SK-N-SH (cell line): ENCODE data around the gene SDF4. TPM values are rescaled to one million over a fixed set of nuclear protein-coding genes. Genes with fewer than 3 reads are reported as not detected.

ENCODE experiments used
- CTCF ChIA-PET: fragments of 300-600, 350-600 bp; formaldehyde crosslinking; extraction: SDS; loops from one replicate; lab custom pipeline; 2021; lab: Yijun Ruan, JAX
- POLR2A ChIA-PET: fragments of 350-600 bp; sonication (Branson Sonifier 250); formaldehyde crosslinking; extraction: SDS; loops from one replicate; lab custom pipeline; 2020; ENCODE audit warnings: antibody characterized with exemption, inconsistent platforms; lab: Yijun Ruan, JAX
- DNase-seq: peaks from one replicate; pipeline ENCODE4 v3.0.0; 2012
- H2AFZ ChIP-seq: fragments of 200-600 bp; sonication (generic); 2 replicates; pipeline ENCODE4 v1.8.1; 2016; ENCODE audit warnings: antibody characterized with exemption, mild to moderate bottlenecking, low read depth
- H3F3A ChIP-seq: fragments of 200-600 bp; sonication (generic); replicated peaks from 2 replicates; pipeline ENCODE3; 2016; ENCODE audit warnings: antibody characterized with exemption, mild to moderate bottlenecking; ENCODE audit not compliant: insufficient read depth
- H3K27ac ChIP-seq, 2 experiments: fragments of 200-500 bp in 1 of 2; fragments of 200-600 bp in 1 of 2; sonication (Bioruptor generic) in 1 of 2; sonication (generic), shearing (Covaris generic) in 1 of 2; 2 replicates each; pipeline versions ENCODE4 v1.5.1 to v1.6.1; 2014 to 2016; ENCODE audit warnings: low read depth in 2 of 2, inconsistent platforms in 1 of 2, low read length in 1 of 2, mild to moderate bottlenecking in 1 of 2, mixed read lengths in 1 of 2
- H3K27me3 ChIP-seq: fragments of 200-600 bp; sonication (generic), shearing (Covaris generic); 2 replicates; pipeline ENCODE4 v1.6.1; 2016; ENCODE audit warnings: mixed run types; ENCODE audit not compliant: insufficient read depth
- H3K36me3 ChIP-seq, 2 experiments: fragments of 200-500 bp in 1 of 2; fragments of 200-600 bp in 1 of 2; sonication (Bioruptor generic) in 1 of 2; sonication (generic) in 1 of 2; replicated peaks in 1 of 2; 2 replicates each; pipeline versions ENCODE3 to v1.5.1; 2014 to 2016; ENCODE audit warnings: low read length in 1 of 2, mild to moderate bottlenecking in 1 of 2; ENCODE audit not compliant: insufficient read depth in 2 of 2, control insufficient read depth in 1 of 2
- H3K4me1 ChIP-seq, 2 experiments: fragments of 200-500 bp in 1 of 2; fragments of 200-600 bp in 1 of 2; sonication (Bioruptor generic) in 1 of 2; sonication (generic), shearing (Covaris generic) in 1 of 2; 2 replicates each; pipeline versions ENCODE4 v1.5.1 to v1.6.1; 2014 to 2016; ENCODE audit warnings: low read depth in 1 of 2, low read length in 1 of 2, mixed run types in 1 of 2; ENCODE audit not compliant: insufficient read depth in 2 of 2, control insufficient read depth in 1 of 2
- H3K4me2 ChIP-seq: fragments of 200-600 bp; sonication (generic), shearing (Covaris generic); 2 replicates; pipeline ENCODE4 v1.6.1; 2017; ENCODE audit warnings: mixed run types
- H3K4me3 ChIP-seq, 2 experiments: fragments of 200-500 bp in 1 of 2; fragments of 200-600 bp in 1 of 2; sonication (Bioruptor generic) in 1 of 2; sonication (generic), shearing (Covaris generic) in 1 of 2; 2 replicates each; pipeline versions ENCODE4 v1.5.1 to v1.8.1; 2014 to 2016; ENCODE audit warnings: low read depth in 2 of 2, inconsistent platforms in 1 of 2, low read length in 1 of 2, mild to moderate bottlenecking in 1 of 2, mixed read lengths in 1 of 2, moderate library complexity in 1 of 2
- H3K79me2 ChIP-seq: fragments of 200-600 bp; sonication (generic); 2 replicates; pipeline ENCODE4 v1.8.1; 2017; ENCODE audit warnings: mild to moderate bottlenecking; ENCODE audit not compliant: insufficient read depth
- H3K9ac ChIP-seq: fragments of 200-600 bp; sonication (generic); 2 replicates; pipeline ENCODE4 v1.6.1; 2017; ENCODE audit warnings: mixed run types
- H3K9me2 ChIP-seq: fragments of 200-600 bp; sonication (generic); 2 replicates; pipeline ENCODE4 v1.6.1; 2017; ENCODE audit warnings: mixed run types
- H3K9me3 ChIP-seq: fragments of 200-600 bp; sonication (generic); 2 replicates; pipeline ENCODE4 v1.6.1; 2017; ENCODE audit warnings: mixed run types, mild to moderate bottlenecking, moderate library complexity
- H4K20me1 ChIP-seq: fragments of 200-600 bp; sonication (generic); 2 replicates; pipeline ENCODE4 v1.6.1; 2017; ENCODE audit warnings: mild to moderate bottlenecking, mixed run types; ENCODE audit not compliant: insufficient read depth
- EZH2phosphoT487 ChIP-seq: fragments of 200-600 bp; sonication (generic); IDR thresholded peaks from 2 replicates; pipeline ENCODE4 v1.6.1; 2017; ENCODE audit warnings: low read depth, mixed run types, mild to moderate bottlenecking, antibody characterized with exemption, moderate library complexity, borderline replicate concordance
- MEF2A ChIP-seq: IDR thresholded peaks from 2 replicates; pipeline ENCODE4 v1.4.0; 2012; ENCODE audit warnings: low read depth, borderline replicate concordance
- MXI1 ChIP-seq: IDR thresholded peaks from 2 replicates; pipeline ENCODE4 v1.6.1; 2012; ENCODE audit warnings: mild to moderate bottlenecking, low read depth, low read length, improper control_type of control experiment
- TCF12 ChIP-seq: IDR thresholded peaks from 2 replicates; pipeline ENCODE4 v1.4.0; 2012
- USF2 ChIP-seq: fragments of 150-350 bp; IDR thresholded peaks from 2 replicates; pipeline ENCODE4 v1.6.1; 2017; ENCODE audit warnings: antibody characterized with exemption, low read length, low read depth, borderline replicate concordance
- WGBS: methylation state at CpG from one replicate; pipeline ENCODE4 v1.1.6; 2017; ENCODE audit warnings: low lambda C conversion rate; 5-methylcytosine and 5-hydroxymethylcytosine counted together
- polyA plus RNA-seq, 3 experiments: library from polyadenylated mRNA; depleted of rRNA; stranded (reverse); fragments of >200 nt; gene quantifications; 2 replicates each; pipeline ENCODE4 v1.2.3, GENCODE V29; 2012
- TF ChIP-seq, protein P1 (sequence below): IDR thresholded peaks from 2 replicates; pipeline ENCODE4 v1.4.0; 2012; ENCODE audit warnings: low read depth, borderline replicate concordance
- TF ChIP-seq, protein P2 (sequence below): fragments of 200-600 bp; sonication (generic); IDR thresholded peaks from 2 replicates; pipeline ENCODE4 v1.6.1; 2017; ENCODE audit warnings: antibody characterized with exemption, mild to moderate bottlenecking, moderate library complexity
- TF ChIP-seq, protein P3 (sequence below): fragments of 150-350 bp; IDR thresholded peaks from 2 replicates; pipeline ENCODE4 v1.6.1; 2016; ENCODE audit warnings: mild to moderate bottlenecking, low read depth, low read length

SDF4 gene
- polyA plus RNA-seq, 1 of the 3 experiments (the other 2 are of a cell fraction) = 265 TPM

DNA sequence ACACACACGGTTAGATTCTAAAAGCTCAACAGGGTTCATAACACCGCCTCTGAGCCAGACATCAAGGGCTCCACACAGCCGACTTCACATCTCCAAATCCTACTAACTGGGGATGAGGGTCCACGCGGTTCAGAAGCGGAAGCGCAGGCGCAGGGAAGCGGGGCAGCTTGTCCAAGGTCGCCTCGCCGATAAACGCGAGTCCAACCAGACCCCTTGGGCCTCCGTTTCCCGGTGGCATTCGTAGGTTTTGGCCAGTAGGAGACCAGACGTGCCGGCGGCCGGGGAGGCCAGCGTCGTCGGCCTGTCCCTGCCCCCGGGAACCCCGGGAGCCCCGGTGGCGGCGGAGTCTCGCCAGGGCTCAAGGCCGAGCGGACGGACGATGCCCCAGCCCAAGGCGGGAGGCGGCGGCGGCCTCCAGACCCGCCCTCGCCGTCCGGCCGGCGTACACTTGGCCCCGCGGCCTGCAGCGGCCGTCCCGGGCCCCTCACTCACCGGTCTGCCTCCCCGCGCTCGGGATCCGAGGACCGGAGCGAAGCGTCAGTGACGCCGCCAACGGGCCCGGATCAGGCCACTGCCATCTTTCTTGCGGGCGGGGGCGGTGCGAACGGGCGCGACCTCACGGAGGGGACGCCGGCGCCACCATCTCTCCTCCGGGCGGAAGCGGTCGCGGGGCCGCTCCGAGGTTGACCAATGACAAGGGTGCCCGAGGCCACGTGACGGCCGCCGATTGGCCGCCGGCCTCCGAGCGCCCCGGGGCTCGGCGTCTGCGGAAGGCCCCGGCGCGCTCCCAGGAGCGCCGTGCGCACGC is at the start of gene SDF4 (continued):
- TF ChIP-seq EZH2phosphoT487 (no peak), MEF2A (no peak), MXI1 (peak; percentile 24; the same call in 1 of the 2 replicates), TCF12 (no peak), USF2 (peak; percentile 90)
- TF ChIP-seq, protein P1, sequence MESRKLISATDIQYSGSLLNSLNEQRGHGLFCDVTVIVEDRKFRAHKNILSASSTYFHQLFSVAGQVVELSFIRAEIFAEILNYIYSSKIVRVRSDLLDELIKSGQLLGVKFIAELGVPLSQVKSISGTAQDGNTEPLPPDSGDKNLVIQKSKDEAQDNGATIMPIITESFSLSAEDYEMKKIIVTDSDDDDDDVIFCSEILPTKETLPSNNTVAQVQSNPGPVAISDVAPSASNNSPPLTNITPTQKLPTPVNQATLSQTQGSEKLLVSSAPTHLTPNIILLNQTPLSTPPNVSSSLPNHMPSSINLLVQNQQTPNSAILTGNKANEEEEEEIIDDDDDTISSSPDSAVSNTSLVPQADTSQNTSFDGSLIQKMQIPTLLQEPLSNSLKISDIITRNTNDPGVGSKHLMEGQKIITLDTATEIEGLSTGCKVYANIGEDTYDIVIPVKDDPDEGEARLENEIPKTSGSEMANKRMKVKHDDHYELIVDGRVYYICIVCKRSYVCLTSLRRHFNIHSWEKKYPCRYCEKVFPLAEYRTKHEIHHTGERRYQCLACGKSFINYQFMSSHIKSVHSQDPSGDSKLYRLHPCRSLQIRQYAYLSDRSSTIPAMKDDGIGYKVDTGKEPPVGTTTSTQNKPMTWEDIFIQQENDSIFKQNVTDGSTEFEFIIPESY = no peak
- TF ChIP-seq, protein P2, sequence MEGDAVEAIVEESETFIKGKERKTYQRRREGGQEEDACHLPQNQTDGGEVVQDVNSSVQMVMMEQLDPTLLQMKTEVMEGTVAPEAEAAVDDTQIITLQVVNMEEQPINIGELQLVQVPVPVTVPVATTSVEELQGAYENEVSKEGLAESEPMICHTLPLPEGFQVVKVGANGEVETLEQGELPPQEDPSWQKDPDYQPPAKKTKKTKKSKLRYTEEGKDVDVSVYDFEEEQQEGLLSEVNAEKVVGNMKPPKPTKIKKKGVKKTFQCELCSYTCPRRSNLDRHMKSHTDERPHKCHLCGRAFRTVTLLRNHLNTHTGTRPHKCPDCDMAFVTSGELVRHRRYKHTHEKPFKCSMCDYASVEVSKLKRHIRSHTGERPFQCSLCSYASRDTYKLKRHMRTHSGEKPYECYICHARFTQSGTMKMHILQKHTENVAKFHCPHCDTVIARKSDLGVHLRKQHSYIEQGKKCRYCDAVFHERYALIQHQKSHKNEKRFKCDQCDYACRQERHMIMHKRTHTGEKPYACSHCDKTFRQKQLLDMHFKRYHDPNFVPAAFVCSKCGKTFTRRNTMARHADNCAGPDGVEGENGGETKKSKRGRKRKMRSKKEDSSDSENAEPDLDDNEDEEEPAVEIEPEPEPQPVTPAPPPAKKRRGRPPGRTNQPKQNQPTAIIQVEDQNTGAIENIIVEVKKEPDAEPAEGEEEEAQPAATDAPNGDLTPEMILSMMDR = no peak

- TF ChIP-seq, protein P2 = no peak
- TF ChIP-seq, protein P3, sequence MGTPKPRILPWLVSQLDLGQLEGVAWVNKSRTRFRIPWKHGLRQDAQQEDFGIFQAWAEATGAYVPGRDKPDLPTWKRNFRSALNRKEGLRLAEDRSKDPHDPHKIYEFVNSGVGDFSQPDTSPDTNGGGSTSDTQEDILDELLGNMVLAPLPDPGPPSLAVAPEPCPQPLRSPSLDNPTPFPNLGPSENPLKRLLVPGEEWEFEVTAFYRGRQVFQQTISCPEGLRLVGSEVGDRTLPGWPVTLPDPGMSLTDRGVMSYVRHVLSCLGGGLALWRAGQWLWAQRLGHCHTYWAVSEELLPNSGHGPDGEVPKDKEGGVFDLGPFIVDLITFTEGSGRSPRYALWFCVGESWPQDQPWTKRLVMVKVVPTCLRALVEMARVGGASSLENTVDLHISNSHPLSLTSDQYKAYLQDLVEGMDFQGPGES = no peak
- H3K79me2 ChIP-seq = no peaks in the 10 kb centered on the region
- H3K9me3 ChIP-seq = no peaks in the 10 kb centered on the region
- H3K27ac ChIP-seq = no peak overlapping the region
- H3K9ac ChIP-seq = no peak overlapping the region
- WGBS = no CpG with 5 or more reads among the region's 21 CpGs
- H3K27me3 ChIP-seq = no peaks in the 10 kb centered on the region
- no peaks in the 10 kb centered on the region for H3K9me2 ChIP-seq
- H3F3A ChIP-seq = no peaks in the 10 kb centered on the region
- no peak for DNase-seq
- H3K36me3 ChIP-seq = no peaks in the 10 kb centered on the region
- H3K4me1 ChIP-seq = peaks cover 0 to 9% of the 10 kb centered on the region in 2 experiments; a peak in 1 of 4 replicates
- no peak overlapping the region for H3K4me3 ChIP-seq
- CTCF ChIA-PET = interaction anchor here (1.3 to 2.4 kb wide), 3 partner anchors 10 to 218 kb away, joined by 4 to 18 read pairs (median 10); no protein-coding TSS in a partner anchor
- H4K20me1 ChIP-seq = no peaks in the 10 kb centered on the region
- H2AFZ ChIP-seq = no peak overlapping the region
- no peak overlapping the region for H3K4me2 ChIP-seq
- POLR2A ChIA-PET = no interaction called here
These were observed 49.1 kb upstream of the SDF4 start for GRCh38 chr1:1280782-1281481.
